GM18861 (cell line): ENCODE data around the gene MMP13.

Source experiments
- ATAC-seq: cut with Tn5 transposase; IDR thresholded peaks from one replicate; pipeline ENCODE4 v1.9.1; 2021; ENCODE audit not compliant: unreplicated experiment

MMP13 gene

GRCh38 chr11:102936864-102937509, 18.5 kb downstream of the MMP13 start:
- ATAC-seq, result peak; percentile 33

GRCh38 chr11:102935514-102935913, 20.0 kb downstream of the MMP13 start:
- ATAC-seq, result no peak

GRCh38 chr11:102934735-102935134, 20.8 kb downstream of the MMP13 start:
- ATAC-seq, result no peak

- peak; percentile 53 for ATAC-seq
These were observed 21.9 kb downstream of the MMP13 start for GRCh38 chr11:102933627-102934026.

GRCh38 chr11:102932678-102933077, 22.9 kb downstream of the MMP13 start:
- ATAC-seq, result no peak

GRCh38 chr11:102930451-102930850, 25.1 kb downstream of the MMP13 start:
- ATAC-seq, result no peak

GRCh38 chr11:102929972-102930371, 25.6 kb downstream of the MMP13 start:
- ATAC-seq, result peak; percentile 51

- ATAC-seq, result no peak
These were observed 26.4 kb downstream of the MMP13 start for GRCh38 chr11:102929166-102929565.

- ATAC-seq, result no peak
These were observed 27.3 kb downstream of the MMP13 start for GRCh38 chr11:102928247-102928646.

- ATAC-seq, result no peak
These were observed 27.9 kb downstream of the MMP13 start for GRCh38 chr11:102927624-102927990.

- ATAC-seq, result no peak
These were observed 28.4 kb downstream of the MMP13 start for GRCh38 chr11:102926961-102927623.

- no peak for ATAC-seq
These were observed 29.0 kb downstream of the MMP13 start for GRCh38 chr11:102926517-102926916.

GRCh38 chr11:102925988-102926387, 29.5 kb downstream of the MMP13 start:
- no peak for ATAC-seq

- no peak for ATAC-seq
These were observed 30.6 kb downstream of the MMP13 start for GRCh38 chr11:102924851-102925380.

- ATAC-seq, result no peak
These were observed 33.8 kb downstream of the MMP13 start for GRCh38 chr11:102921587-102922220.

GRCh38 chr11:102920118-102920684, 35.3 kb downstream of the MMP13 start:
- ATAC-seq, result peak; percentile 94

- no peak for ATAC-seq
These were observed 40.5 kb downstream of the MMP13 start for GRCh38 chr11:102915044-102915375.

GRCh38 chr11:102914238-102915043, 41.1 kb downstream of the MMP13 start:
- ATAC-seq, result no peak

- no peak for ATAC-seq
These were observed 43.1 kb downstream of the MMP13 start for GRCh38 chr11:102912482-102912830.

GRCh38 chr11:102911758-102912481, 43.6 kb downstream of the MMP13 start:
- no peak for ATAC-seq
